Measurements from ENCODE around the gene FAAP20.

Gene FAAP20

GRCh38 chr1:2192031-2192995, 2.3 kb downstream of the FAAP20 start:
- Histone ChIP-seq H3K9ac (ENCODE audit: low read depth, low read length) (0 out of 2 replicates have a peak overlapping the region, but pooled peaks have one; percentile 66), H3K9me3 (ENCODE audit: insufficient read depth, low read length, severe bottlenecking) (no peaks in the 10 kb centered on the region), H4K20me1 (ENCODE audit: insufficient read depth, low read length) (peaks cover 17% of the 10 kb centered on the region), H2AFZ (ENCODE audit: low read depth, low read length) (no peak overlapping the region), H3K27me3 (ENCODE audit: insufficient read depth, low read length, poor library complexity) (no peaks in the 10 kb centered on the region), H3K36me3 (ENCODE audit: insufficient read depth, low read length) (peaks cover 28% of the 10 kb centered on the region), H3K27ac (ENCODE audit: low read length) (no peak overlapping the region), H3K4me1 (ENCODE audit: insufficient read depth, low read length) (peaks cover 34% of the 10 kb centered on the region), H3K4me3 (ENCODE audit: low read depth in 1 of 2, low read length in 2 of 2) (no peak overlapping the region), H3K79me2 (ENCODE audit: insufficient read depth, low read length) (peaks cover 30% of the 10 kb centered on the region), H3K4me2 (ENCODE audit: insufficient read depth, low read length) (peak overlapping the region; percentile 70)
- TF ChIP-seq CTCF (IDR thresholded peaks at IDR 0.05; ENCODE audit: borderline replicate concordance, extremely low read depth, low read length, poor library complexity, severe bottlenecking): no peak
- TF ChIP-seq EZH2 (IDR thresholded peaks at IDR 0.05; ENCODE audit: borderline replicate concordance, low read depth, low read length, severe bottlenecking): no peak
- ATAC-seq (ENCODE audit: insufficient read depth, low read depth) (no peak), DNase-seq (no peak)

GRCh38 chr1:2190491-2190976, 4.0 kb downstream of the FAAP20 start:
- Histone ChIP-seq H3K9ac (ENCODE audit: low read depth, low read length) (no peak overlapping the region), H4K20me1 (ENCODE audit: insufficient read depth, low read length) (peaks cover 17% of the 10 kb centered on the region), H2AFZ (ENCODE audit: low read depth, low read length) (no peak overlapping the region), H3K4me2 (ENCODE audit: insufficient read depth, low read length) (no peak overlapping the region), H3K79me2 (ENCODE audit: insufficient read depth, low read length) (peaks cover 30% of the 10 kb centered on the region), H3K9me3 (ENCODE audit: insufficient read depth, low read length, severe bottlenecking) (no peaks in the 10 kb centered on the region), H3K4me1 (ENCODE audit: insufficient read depth, low read length) (peaks cover 29% of the 10 kb centered on the region), H3K27ac (ENCODE audit: low read length) (no peak overlapping the region), H3K4me3 (ENCODE audit: low read depth in 1 of 2, low read length in 2 of 2) (no peak overlapping the region), H3K27me3 (ENCODE audit: insufficient read depth, low read length, poor library complexity) (no peaks in the 10 kb centered on the region), H3K36me3 (ENCODE audit: insufficient read depth, low read length) (peaks cover 28% of the 10 kb centered on the region)
- no peak for ATAC-seq (ENCODE audit: insufficient read depth, low read depth)
- TF ChIP-seq EZH2 (IDR thresholded peaks at IDR 0.05; ENCODE audit: borderline replicate concordance, low read depth, low read length, severe bottlenecking): no peak
- no peak for DNase-seq

- Histone ChIP-seq H3K9me3 (ENCODE audit: insufficient read depth, low read length, severe bottlenecking) (no peaks in the 10 kb centered on the region), H3K79me2 (ENCODE audit: insufficient read depth, low read length) (peaks cover 30% of the 10 kb centered on the region), H4K20me1 (ENCODE audit: insufficient read depth, low read length) (peaks cover 17% of the 10 kb centered on the region), H3K36me3 (ENCODE audit: insufficient read depth, low read length) (peaks cover 28% of the 10 kb centered on the region), H2AFZ (ENCODE audit: low read depth, low read length) (no peak overlapping the region), H3K9ac (ENCODE audit: low read depth, low read length) (no peak overlapping the region), H3K4me1 (ENCODE audit: insufficient read depth, low read length) (peaks cover 23% of the 10 kb centered on the region), H3K27ac (ENCODE audit: low read length) (no peak overlapping the region), H3K4me2 (ENCODE audit: insufficient read depth, low read length) (no peak overlapping the region), H3K27me3 (ENCODE audit: insufficient read depth, low read length, poor library complexity) (no peaks in the 10 kb centered on the region), H3K4me3 (ENCODE audit: low read depth in 1 of 2, low read length in 2 of 2) (no peak overlapping the region)
- no peak for ATAC-seq (ENCODE audit: insufficient read depth, low read depth)
- TF ChIP-seq EZH2 (IDR thresholded peaks at IDR 0.05; ENCODE audit: borderline replicate concordance, low read depth, low read length, severe bottlenecking) (no peak), CTCF (IDR thresholded peaks at IDR 0.05; ENCODE audit: borderline replicate concordance, extremely low read depth, low read length, poor library complexity, severe bottlenecking) (no peak)
- DNase-seq: no peak
These were observed 4.8 kb downstream of the FAAP20 start for GRCh38 chr1:2189459-2190425.

Measured in DND-41 (cell line).